K562 (cell line): ENCODE results near the gene VPS13C. TPM values are rescaled to one million over a fixed set of nuclear protein-coding genes. Genes with fewer than 3 reads are reported as not detected.

Experiments used
- ATAC-seq: fragments of 200-7000 bp; cut with Tn5 transposase; 3 replicates; pipeline ENCODE4 v1.9.1; 2020; ENCODE audit warnings: moderate library complexity
- BruUV-seq: library from RNA; stranded (reverse); fragments of 400-500 nt; replicated peaks from 2 replicates; lab custom pipeline; 2021; lab: Mats Ljungman, UMichigan
- CTCF ChIA-PET: fragments of 300-600 bp; formaldehyde crosslinking; extraction: SDS; loops from one replicate; lab custom pipeline; 2021; ENCODE audit warnings: low intra/inter-chr PET ratio; lab: Yijun Ruan, JAX
- POLR2A ChIA-PET: fragments of 300-600, 350-650 bp; sonication (Branson Sonifier 250); formaldehyde crosslinking; extraction: SDS; loops from one replicate; lab custom pipeline; 2021; ENCODE audit warnings: antibody characterized with exemption, inconsistent platforms; lab: Yijun Ruan, JAX
- DNase-seq, 4 experiments: peaks; one replicate each; pipeline versions ENCODE4 v3.0.0 to v3.0.0-alpha.2; 2011 to 2018; ENCODE audit warnings: low spot score in 3 of 4, mixed read lengths in 3 of 4; ENCODE audit errors: extremely low read depth in 1 of 4
- FAIRE-seq: peaks from 2 replicates; lab custom pipeline; 2011; peaks lifted over from hg19 to GRCh38; lab: Jason Lieb, UNC
- H2AFZ ChIP-seq: 2 replicates; pipeline ENCODE4 v1.6.0; 2011; ENCODE audit warnings: low read depth, low read length, control low read depth, inconsistent platforms
- H3K27ac ChIP-seq: fragments of 200-600 bp; 3 replicates; pipeline ENCODE4 v1.8.0; 2011; ENCODE audit warnings: low read depth, mild to moderate bottlenecking, control low read depth, inconsistent platforms, low read length, moderate library complexity, mixed read lengths; ENCODE audit errors: extremely low read depth
- H3K27me3 ChIP-seq, 2 experiments: fragments of 300-600 bp in 1 of 2; 2 replicates in 1 of 2; 3 replicates in 1 of 2; pipeline versions ENCODE4 v1.6.0 to v1.8.0; 2011; ENCODE audit warnings: inconsistent platforms in 2 of 2, low read length in 2 of 2, mild to moderate bottlenecking in 1 of 2, mixed read lengths in 1 of 2, moderate library complexity in 1 of 2; ENCODE audit not compliant: control insufficient read depth in 2 of 2, insufficient read depth in 2 of 2
- H3K36me3 ChIP-seq: fragments of 300-600 bp; 3 replicates; pipeline ENCODE4 v1.8.0; 2011; ENCODE audit warnings: mild to moderate bottlenecking, low read length, inconsistent platforms; ENCODE audit not compliant: control insufficient read depth, insufficient read depth
- H3K4me1 ChIP-seq, 2 experiments: fragments of 200-600 bp in 1 of 2; replicated peaks in 1 of 2; 2 replicates in 1 of 2; 3 replicates in 1 of 2; pipeline versions ENCODE4 v1.5.1 to v1.8.0; 2011; ENCODE audit warnings: inconsistent platforms in 2 of 2, low read length in 2 of 2, mild to moderate bottlenecking in 1 of 2, mixed read lengths in 1 of 2, moderate library complexity in 1 of 2; ENCODE audit not compliant: control insufficient read depth in 2 of 2, insufficient read depth in 2 of 2
- H3K4me2 ChIP-seq: 2 replicates; pipeline ENCODE4 v1.6.1; 2011; ENCODE audit warnings: low read length, control low read depth, inconsistent platforms, mixed read lengths; ENCODE audit not compliant: insufficient read depth
- H3K4me3 ChIP-seq: fragments of 200-600 bp; sonication (generic), shearing (Covaris generic); 2 replicates; pipeline ENCODE4 v1.5.1; 2016; ENCODE audit warnings: control low read depth, inconsistent platforms
- H3K79me2 ChIP-seq: fragments of 200-600 bp; 3 replicates; pipeline ENCODE4 v1.8.0; 2011; ENCODE audit warnings: low read length, inconsistent platforms; ENCODE audit not compliant: control insufficient read depth, insufficient read depth
- H3K9ac ChIP-seq, 2 experiments: 2 replicates each; pipeline versions ENCODE4 v1.6.0 to v1.6.1; 2011; ENCODE audit warnings: low read depth in 2 of 2, low read length in 2 of 2, control low read depth in 1 of 2, inconsistent platforms in 1 of 2, mild to moderate bottlenecking in 1 of 2, mixed read lengths in 1 of 2; ENCODE audit not compliant: insufficient read depth in 1 of 2
- H3K9me1 ChIP-seq: one replicate; pipeline ENCODE4 v1.6.0; 2011; ENCODE audit warnings: inconsistent platforms, mild to moderate bottlenecking, low read length, moderate library complexity; ENCODE audit not compliant: control insufficient read depth, insufficient read depth
- H3K9me3 ChIP-seq: replicated peaks from 2 replicates; pipeline ENCODE4 v1.5.1; 2011; ENCODE audit warnings: low read depth, low read length, inconsistent platforms; ENCODE audit not compliant: control insufficient read depth, insufficient read depth
- H4K20me1 ChIP-seq: replicated peaks from 2 replicates; pipeline ENCODE4 v1.6.1; 2011; ENCODE audit warnings: low read length, inconsistent platforms, mixed read lengths; ENCODE audit not compliant: control insufficient read depth, insufficient read depth
- ATF6 ChIP-seq: sonication (generic); formaldehyde crosslinking; IDR thresholded peaks from 2 replicates; pipeline ENCODE4 v1.4.0; 2020; ENCODE audit warnings: mild to moderate bottlenecking, missing genetic modification reagents
- GTF2F1 ChIP-seq: IDR thresholded peaks from 2 replicates; pipeline ENCODE4 v1.6.1; 2011; ENCODE audit warnings: low read depth, low read length, improper control_type of control experiment
- POLR2AphosphoS2 ChIP-seq: IDR thresholded peaks from 2 replicates; pipeline ENCODE4 v1.6.1; 2012; ENCODE audit warnings: low read length, improper control_type of control experiment
- PYGO2 ChIP-seq: fragments of 450-650 bp; IDR thresholded peaks from 2 replicates; pipeline ENCODE4 v1.6.1; 2016; ENCODE audit warnings: mild to moderate bottlenecking, missing genetic modification characterization, moderate library complexity, missing compliant biosample characterization
- RCOR1 ChIP-seq, 2 experiments: IDR thresholded peaks; 2 replicates each; pipeline ENCODE4 v1.6.1; 2012; ENCODE audit warnings: low read depth in 2 of 2, low read length in 2 of 2, borderline replicate concordance in 1 of 2, improper control_type of control experiment in 1 of 2
- RREB1 ChIP-seq: fragments of 250-450 bp; sonication (Bioruptor Pico); IDR thresholded peaks from 2 replicates; pipeline ENCODE4 v1.4.0; 2020
- TOE1 ChIP-seq, 2 experiments: fragments of 450-650 bp in 1 of 2; sonication (generic) in 1 of 2; formaldehyde crosslinking in 1 of 2; IDR thresholded peaks; 2 replicates each; pipeline versions ENCODE4 v1.7.1 to v1.8.0; 2016 to 2022; ENCODE audit warnings: borderline replicate concordance in 2 of 2, mild to moderate bottlenecking in 2 of 2, antibody characterized with exemption in 1 of 2, inconsistent platforms in 1 of 2, low read depth in 1 of 2, missing genetic modification reagents in 1 of 2, moderate library complexity in 1 of 2
- YY1 ChIP-seq, 3 experiments: IDR thresholded peaks; 2 replicates each; pipeline ENCODE4 v1.6.1; 2011; ENCODE audit warnings: low read length in 2 of 3, mild to moderate bottlenecking in 2 of 3, moderate library complexity in 2 of 3, borderline replicate concordance in 1 of 3, control low read depth in 1 of 3, low read depth in 1 of 3; ENCODE audit not compliant: insufficient read depth in 3 of 3, insufficient replicate concordance in 2 of 3, control insufficient read depth in 1 of 3, insufficient read length in 1 of 3; ENCODE audit errors: extremely low read depth in 1 of 3
- ZBTB7A ChIP-seq: IDR thresholded peaks from 2 replicates; pipeline ENCODE4 v1.6.1; 2011; ENCODE audit warnings: low read depth, mild to moderate bottlenecking, low read length, moderate library complexity, borderline replicate concordance; ENCODE audit not compliant: control insufficient read depth
- ZNF449 ChIP-seq: fragments of 250-450 bp; sonication (Bioruptor Pico); IDR thresholded peaks from 2 replicates; pipeline ENCODE4 v1.8.0; 2022; ENCODE audit warnings: moderate library complexity, mild to moderate bottlenecking, inconsistent platforms
- WGBS: fragments of 100-300 bp; shearing (Covaris generic); methylation state at CpG from one replicate; pipeline ENCODE4 v1.1.6; 2016; ENCODE audit warnings: low coverage, mixed read lengths; ENCODE audit not compliant: insufficient coverage; ENCODE audit errors: missing lambda C conversion rate; 5-methylcytosine and 5-hydroxymethylcytosine counted together
- in situ Hi-C: fragments of 300-500 bp; cut with MboI; formaldehyde crosslinking; loops from 4 replicates; pipeline ENCODE4 v1.15.0; 2018; ENCODE audit warnings: inconsistent platforms, mixed read lengths
- intact Hi-C: fragments of 100-400 bp; cut with micrococcal nuclease; formaldehyde crosslinking; loops from 2 replicates; pipeline ENCODE4 v1.14.2; 2022
- polyA plus RNA-seq, 8 experiments: library from polyadenylated mRNA; depleted of rRNA in 4 of 8; stranded (reverse) in 5 of 8; unstranded in 3 of 8; fragments of >200 nt; fragmentation: Nextera tagmentation in 2 of 8; fragmentation: Illumina TruSeq in 1 of 8; extraction: Ambion mirVana in 2 of 8; extraction: Trizol in 1 of 8; gene quantifications; 2 replicates each; pipeline versions ENCODE4 v1.2.1 to v1.2.3, GENCODE V29; 2011 to 2014; ENCODE audit warnings: inconsistent platforms in 1 of 8, missing spikeins in 1 of 8
- total RNA-seq, 7 experiments: library from RNA; depleted of rRNA in 6 of 7; stranded (reverse); fragments of >200 nt in 6 of 7; fragmentation: Illumina TruSeq in 2 of 7; extraction: Trizol in 2 of 7; gene quantifications; 2 replicates each; pipeline versions ENCODE4 v1.2.1 to v1.2.3, GENCODE V29; 2011 to 2021; ENCODE audit warnings: low replicate concordance in 1 of 7

Gene VPS13C
- total and polyA plus RNA-seq, 9 of the 15 experiments (the other 6 are each of a cell fraction or from before 2014, with no cell fraction given): 5.2 to 32.3 (median 15.7) TPM

- no peaks in the 10 kb centered on the region for H3K79me2 ChIP-seq
- intact Hi-C loops: loop anchor here (10.0 kb wide), 3 partner anchors 127 to 1247 kb away; no protein-coding TSS in a partner anchor
- WGBS: 1% methylated on average over 9 of the region's 10 CpGs
- no peaks in the 10 kb centered on the region for H3K4me1 ChIP-seq
- no peak for ATAC-seq
- H3K4me3 ChIP-seq: no peak overlapping the region
- POLR2A ChIA-PET: interaction anchor here (0.8 kb wide), 1 partner anchor 185 kb away, joined by 5 read pairs; no protein-coding TSS in a partner anchor
- BruUV-seq: no TSS peak
- no peaks in the 10 kb centered on the region for H3K9me1 ChIP-seq
- H3K4me2 ChIP-seq: no peak overlapping the region
- DNase-seq: no peak
- FAIRE-seq: no peak
- H4K20me1 ChIP-seq: peaks cover 3% of the 10 kb centered on the region; the same call in 1 of the 2 replicates
- peaks cover 9 to 58% of the 10 kb centered on the region in 2 experiments; a peak in 4 of 5 replicates for H3K27me3 ChIP-seq
- no peak overlapping the region; a peak in 1 of 4 replicates for H3K9ac ChIP-seq
- CTCF ChIA-PET: no interaction called here
- no peaks in the 10 kb centered on the region for H3K36me3 ChIP-seq
- no peak overlapping the region for H3K27ac ChIP-seq
- H3K9me3 ChIP-seq: no peaks in the 10 kb centered on the region
- no peak overlapping the region for H2AFZ ChIP-seq
- in situ Hi-C loops: loop anchor here (10.0 kb wide), 2 partner anchors 667 to 1247 kb away; no protein-coding TSS in a partner anchor
- TF ChIP-seq YY1 (IDR thresholded peaks at IDR 0.05; ENCODE audit: borderline replicate concordance in 1 of 3, control insufficient read depth in 1 of 3, extremely low read depth in 1 of 3, insufficient read depth in 3 of 3, insufficient read length in 1 of 3, insufficient replicate concordance in 2 of 3, low read depth in 1 of 3, low read length in 2 of 3): no peak
- TF ChIP-seq TOE1 (IDR thresholded peaks at IDR 0.05; ENCODE audit: borderline replicate concordance): no peak
- no peak for TF ChIP-seq TOE1 (CRISPR knock-in tag; IDR thresholded peaks at IDR 0.05; ENCODE audit: borderline replicate concordance, low read depth)
- no peak for TF ChIP-seq RREB1
- no peak for TF ChIP-seq PYGO2 (tag)
- TF ChIP-seq GTF2F1: no peak
- TF ChIP-seq POLR2AphosphoS2: no peak
- no peak for TF ChIP-seq ATF6 (CRISPR knock-in tag)
- no peak for TF ChIP-seq ZNF449 (CRISPR knock-in tag)
- TF ChIP-seq ZBTB7A: no peak
- no peak for TF ChIP-seq RCOR1 (IDR thresholded peaks at IDR 0.05; ENCODE audit: borderline replicate concordance in 1 of 2, low read depth in 2 of 2, low read length in 2 of 2)
These were observed 228.7 kb downstream of the VPS13C start for GRCh38 chr15:61831505-61831921.
